HL-60 (cell line): ENCODE measurements around the gene HLCS.

ENCODE experiments used
- POLR2AphosphoS5 ChIP-seq: IDR thresholded peaks from 2 replicates; pipeline ENCODE4 v1.6.1; 2012; ENCODE audit warnings: low read depth
- TF ChIP-seq, protein P1 (sequence below): IDR thresholded peaks from one replicate; pipeline ENCODE4 v1.5.1; 2011; ENCODE audit warnings: low read length, control low read depth, inconsistent platforms; ENCODE audit not compliant: insufficient read depth
- TF ChIP-seq, protein P2 (sequence below): IDR thresholded peaks from 2 replicates; pipeline ENCODE4 v1.6.1; 2012; ENCODE audit warnings: low read depth; ENCODE audit not compliant: insufficient replicate concordance

DNA sequence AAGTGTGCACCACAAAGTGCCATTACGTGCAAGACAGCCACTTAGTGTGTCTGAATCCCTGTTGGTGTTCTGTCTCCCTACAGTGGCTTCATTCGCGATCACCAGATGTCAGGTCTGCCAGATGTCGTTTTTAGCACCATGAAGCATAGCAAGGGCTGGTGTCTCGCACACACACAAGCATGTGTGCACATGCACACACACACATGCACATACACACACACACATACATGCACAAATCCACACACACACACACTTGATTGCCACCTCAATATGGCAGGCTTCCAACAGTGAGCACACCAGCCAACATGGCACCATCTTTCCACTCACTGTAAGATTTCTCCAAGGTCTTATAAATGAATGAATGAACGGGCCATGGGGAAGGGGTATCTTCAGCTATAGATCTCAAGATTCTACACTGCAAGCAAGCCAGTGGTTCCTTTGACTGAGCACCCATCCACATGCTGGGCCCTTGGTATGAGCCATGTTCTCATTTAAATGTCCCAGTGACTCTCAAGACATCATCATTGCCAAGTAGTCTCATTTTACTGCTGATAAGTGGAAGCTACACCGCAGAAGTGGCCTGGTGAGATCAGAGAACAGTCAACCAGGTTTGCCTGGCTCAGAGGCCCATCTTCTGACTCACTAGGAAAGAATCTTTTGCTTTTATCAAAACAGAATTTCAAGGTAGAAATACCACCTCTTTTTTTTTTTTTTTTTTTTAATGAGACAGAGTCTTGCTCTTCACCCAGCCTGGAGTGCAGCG lies 182.7 kb downstream of the HLCS start:
- TF ChIP-seq, protein P1, sequence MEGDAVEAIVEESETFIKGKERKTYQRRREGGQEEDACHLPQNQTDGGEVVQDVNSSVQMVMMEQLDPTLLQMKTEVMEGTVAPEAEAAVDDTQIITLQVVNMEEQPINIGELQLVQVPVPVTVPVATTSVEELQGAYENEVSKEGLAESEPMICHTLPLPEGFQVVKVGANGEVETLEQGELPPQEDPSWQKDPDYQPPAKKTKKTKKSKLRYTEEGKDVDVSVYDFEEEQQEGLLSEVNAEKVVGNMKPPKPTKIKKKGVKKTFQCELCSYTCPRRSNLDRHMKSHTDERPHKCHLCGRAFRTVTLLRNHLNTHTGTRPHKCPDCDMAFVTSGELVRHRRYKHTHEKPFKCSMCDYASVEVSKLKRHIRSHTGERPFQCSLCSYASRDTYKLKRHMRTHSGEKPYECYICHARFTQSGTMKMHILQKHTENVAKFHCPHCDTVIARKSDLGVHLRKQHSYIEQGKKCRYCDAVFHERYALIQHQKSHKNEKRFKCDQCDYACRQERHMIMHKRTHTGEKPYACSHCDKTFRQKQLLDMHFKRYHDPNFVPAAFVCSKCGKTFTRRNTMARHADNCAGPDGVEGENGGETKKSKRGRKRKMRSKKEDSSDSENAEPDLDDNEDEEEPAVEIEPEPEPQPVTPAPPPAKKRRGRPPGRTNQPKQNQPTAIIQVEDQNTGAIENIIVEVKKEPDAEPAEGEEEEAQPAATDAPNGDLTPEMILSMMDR = no peak
- TF ChIP-seq, protein P2, sequence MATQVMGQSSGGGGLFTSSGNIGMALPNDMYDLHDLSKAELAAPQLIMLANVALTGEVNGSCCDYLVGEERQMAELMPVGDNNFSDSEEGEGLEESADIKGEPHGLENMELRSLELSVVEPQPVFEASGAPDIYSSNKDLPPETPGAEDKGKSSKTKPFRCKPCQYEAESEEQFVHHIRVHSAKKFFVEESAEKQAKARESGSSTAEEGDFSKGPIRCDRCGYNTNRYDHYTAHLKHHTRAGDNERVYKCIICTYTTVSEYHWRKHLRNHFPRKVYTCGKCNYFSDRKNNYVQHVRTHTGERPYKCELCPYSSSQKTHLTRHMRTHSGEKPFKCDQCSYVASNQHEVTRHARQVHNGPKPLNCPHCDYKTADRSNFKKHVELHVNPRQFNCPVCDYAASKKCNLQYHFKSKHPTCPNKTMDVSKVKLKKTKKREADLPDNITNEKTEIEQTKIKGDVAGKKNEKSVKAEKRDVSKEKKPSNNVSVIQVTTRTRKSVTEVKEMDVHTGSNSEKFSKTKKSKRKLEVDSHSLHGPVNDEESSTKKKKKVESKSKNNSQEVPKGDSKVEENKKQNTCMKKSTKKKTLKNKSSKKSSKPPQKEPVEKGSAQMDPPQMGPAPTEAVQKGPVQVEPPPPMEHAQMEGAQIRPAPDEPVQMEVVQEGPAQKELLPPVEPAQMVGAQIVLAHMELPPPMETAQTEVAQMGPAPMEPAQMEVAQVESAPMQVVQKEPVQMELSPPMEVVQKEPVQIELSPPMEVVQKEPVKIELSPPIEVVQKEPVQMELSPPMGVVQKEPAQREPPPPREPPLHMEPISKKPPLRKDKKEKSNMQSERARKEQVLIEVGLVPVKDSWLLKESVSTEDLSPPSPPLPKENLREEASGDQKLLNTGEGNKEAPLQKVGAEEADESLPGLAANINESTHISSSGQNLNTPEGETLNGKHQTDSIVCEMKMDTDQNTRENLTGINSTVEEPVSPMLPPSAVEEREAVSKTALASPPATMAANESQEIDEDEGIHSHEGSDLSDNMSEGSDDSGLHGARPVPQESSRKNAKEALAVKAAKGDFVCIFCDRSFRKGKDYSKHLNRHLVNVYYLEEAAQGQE = no peak
- no peak for TF ChIP-seq POLR2AphosphoS5
